Natural killer cell treated with Interleukin-12 subunit alpha and Interleukin-12 subunit beta and Interleukin-15 and Interleukin-18, amount 100 ng/mL, for 72 hours (primary cell): ENCODE data around the gene EMC10. TPM values are rescaled to one million over a fixed set of nuclear protein-coding genes. Genes with fewer than 3 reads are reported as not detected.

Source experiments
- ATAC-seq, 2 donors: fragments of 150-1000 bp; cut with Tn5 transposase in 1 of 2; sonication (Bioruptor Pico), chemical (Tn5 transposase) in 1 of 2; 2 replicates each; pipeline ENCODE4 v1.10.0; 2021
- DNase-seq: peaks from one replicate; pipeline ENCODE4 v3.0.0; 2022; ENCODE audit warnings: low spot score
- H3K27ac Mint-ChIP-seq, 2 donors: 1 replicate in 1 of 2; 2 replicates in 1 of 2; pipeline ENCODE4 v1.8.0; 2022; ENCODE audit warnings: mixed read lengths in 2 of 2, mild to moderate bottlenecking in 1 of 2, moderate library complexity in 1 of 2
- H3K27me3 Mint-ChIP-seq, 2 donors: 1 replicate in 1 of 2; 2 replicates in 1 of 2; pipeline ENCODE4 v1.8.0; 2022; ENCODE audit warnings: mixed read lengths in 2 of 2
- H3K36me3 Mint-ChIP-seq: one replicate; pipeline ENCODE4 v1.8.0; 2022; ENCODE audit warnings: mixed read lengths
- H3K4me1 Mint-ChIP-seq, 2 donors: 1 replicate in 1 of 2; 2 replicates in 1 of 2; pipeline ENCODE4 v1.8.0; 2022; ENCODE audit warnings: low read depth in 2 of 2, mixed read lengths in 2 of 2, mild to moderate bottlenecking in 1 of 2
- H3K4me3 Mint-ChIP-seq: one replicate; pipeline ENCODE4 v1.8.0; 2022; ENCODE audit warnings: mixed read lengths
- H3K9me3 Mint-ChIP-seq: 2 replicates; pipeline ENCODE4 v1.8.0; 2022; ENCODE audit warnings: mixed read lengths
- total RNA-seq, 2 donors: library from RNA; stranded (reverse); gene quantifications; one replicate each; pipeline ENCODE4 v1.2.3, GENCODE V29; 2022

EMC10 gene
- total RNA-seq, 2 donors from 2014 or later = 84.1 to 106 TPM

GRCh38 chr19:50490411-50490811 lies 14.1 kb downstream of the EMC10 start:
- Mint-ChIP-seq H3K27me3 (peaks cover 0 to 5% of the 10 kb centered on the region in 2 donors), H3K9me3 (no peaks in the 10 kb centered on the region), H3K36me3 (no peaks in the 10 kb centered on the region), H3K4me1 (peaks cover 19 to 28% of the 10 kb centered on the region in 2 donors), H3K4me3 (no peak overlapping the region), H3K27ac (no peak overlapping the region)
- no peak for DNase-seq
- no peak for ATAC-seq

GRCh38 chr19:50490991-50491472 lies 14.7 kb downstream of the EMC10 start:
- peak overlapping the region in 1 of 2 donors; percentile 0 for H3K27ac Mint-ChIP-seq
- peaks cover 19 to 28% of the 10 kb centered on the region in 2 donors for H3K4me1 Mint-ChIP-seq
- H3K9me3 Mint-ChIP-seq = no peaks in the 10 kb centered on the region
- ATAC-seq (no peak), DNase-seq (no peak)
- no peak overlapping the region for H3K4me3 Mint-ChIP-seq
- no peaks in the 10 kb centered on the region for H3K36me3 Mint-ChIP-seq
- H3K27me3 Mint-ChIP-seq = peaks cover 0 to 5% of the 10 kb centered on the region in 2 donors

- Mint-ChIP-seq H3K27ac (no peak overlapping the region), H3K36me3 (no peaks in the 10 kb centered on the region), H3K4me1 (peaks cover 19 to 28% of the 10 kb centered on the region in 2 donors), H3K4me3 (peak overlapping the region; percentile 33), H3K9me3 (no peaks in the 10 kb centered on the region), H3K27me3 (peaks cover 0 to 5% of the 10 kb centered on the region in 2 donors)
- ATAC-seq (peak; percentile 70 to 71), DNase-seq (no peak)
Observed at GRCh38 chr19:50492303-50493052, 16.2 kb downstream of the EMC10 start.

GRCh38 chr19:50493171-50493570 lies 16.9 kb downstream of the EMC10 start:
- no peak overlapping the region for H3K27ac Mint-ChIP-seq
- peaks cover 0 to 5% of the 10 kb centered on the region in 2 donors for H3K27me3 Mint-ChIP-seq
- H3K36me3 Mint-ChIP-seq = no peaks in the 10 kb centered on the region
- no peaks in the 10 kb centered on the region for H3K9me3 Mint-ChIP-seq
- H3K4me3 Mint-ChIP-seq = no peak overlapping the region
- ATAC-seq (no peak), DNase-seq (no peak)
- H3K4me1 Mint-ChIP-seq = peaks cover 19 to 24% of the 10 kb centered on the region in 2 donors

GRCh38 chr19:50494186-50495019 lies 18.1 kb downstream of the EMC10 start:
- ATAC-seq (no peak), DNase-seq (no peak)
- Mint-ChIP-seq H3K4me1 (peaks cover 13% of the 10 kb centered on the region in 2 donors), H3K27me3 (peaks cover 0 to 5% of the 10 kb centered on the region in 2 donors), H3K36me3 (no peaks in the 10 kb centered on the region), H3K9me3 (no peaks in the 10 kb centered on the region), H3K4me3 (no peak overlapping the region), H3K27ac (no peak overlapping the region)

- Mint-ChIP-seq H3K4me3 (no peak overlapping the region), H3K36me3 (no peaks in the 10 kb centered on the region), H3K4me1 (peaks cover 13% of the 10 kb centered on the region in 2 donors), H3K27me3 (peaks cover 0 to 5% of the 10 kb centered on the region in 2 donors), H3K9me3 (no peaks in the 10 kb centered on the region), H3K27ac (no peak overlapping the region)
- no peak for ATAC-seq
- DNase-seq = no peak
Observed at GRCh38 chr19:50495020-50495531, 18.8 kb downstream of the EMC10 start.

- Mint-ChIP-seq H3K4me3 (no peak overlapping the region), H3K4me1 (peaks cover 11% of the 10 kb centered on the region in 2 donors), H3K9me3 (no peaks in the 10 kb centered on the region), H3K36me3 (no peaks in the 10 kb centered on the region), H3K27ac (peak overlapping the region in 1 of 2 donors; percentile 65), H3K27me3 (peaks cover 0 to 5% of the 10 kb centered on the region in 2 donors)
- DNase-seq = no peak
- no peak for ATAC-seq
Observed at GRCh38 chr19:50496189-50497021, 20.1 kb downstream of the EMC10 start.

GRCh38 chr19:50497022-50497405 lies 20.7 kb downstream of the EMC10 start:
- Mint-ChIP-seq H3K4me3 (no peak overlapping the region), H3K4me1 (peaks cover 5% of the 10 kb centered on the region in 2 donors), H3K27ac (no peak overlapping the region), H3K27me3 (no peaks in the 10 kb centered on the region), H3K9me3 (no peaks in the 10 kb centered on the region), H3K36me3 (no peaks in the 10 kb centered on the region)
- DNase-seq (no peak), ATAC-seq (no peak)

- H3K9me3 Mint-ChIP-seq = no peaks in the 10 kb centered on the region
- no peak for ATAC-seq
Observed at GRCh38 chr19:50498219-50499056, 22.1 kb downstream of the EMC10 start.

GRCh38 chr19:50500060-50500752 lies 23.9 kb downstream of the EMC10 start:
- Mint-ChIP-seq H3K4me3 (no peak overlapping the region), H3K9me3 (no peaks in the 10 kb centered on the region), H3K4me1 (no peaks in the 10 kb centered on the region), H3K27ac (no peak overlapping the region), H3K27me3 (no peaks in the 10 kb centered on the region), H3K36me3 (no peaks in the 10 kb centered on the region)
- peak; percentile 19 to 63 for ATAC-seq
- no peak for DNase-seq

More at GRCh38 chr19:50498219-50499056, 22.1 kb downstream of the EMC10 start:
- no peak for DNase-seq
- Mint-ChIP-seq H3K4me3 (no peak overlapping the region), H3K27ac (no peak overlapping the region), H3K36me3 (no peaks in the 10 kb centered on the region), H3K27me3 (no peaks in the 10 kb centered on the region), H3K4me1 (no peaks in the 10 kb centered on the region)

GRCh38 chr19:50500753-50501151 lies 24.4 kb downstream of the EMC10 start:
- H3K9me3 Mint-ChIP-seq = no peaks in the 10 kb centered on the region
- ATAC-seq = peak; percentile 21 to 34

GRCh38 chr19:50501186-50501567 lies 24.9 kb downstream of the EMC10 start:
- ATAC-seq (peak; percentile 34 to 41), DNase-seq (no peak)
- Mint-ChIP-seq H3K27me3 (no peaks in the 10 kb centered on the region), H3K4me1 (no peaks in the 10 kb centered on the region), H3K27ac (no peak overlapping the region), H3K4me3 (no peak overlapping the region), H3K36me3 (no peaks in the 10 kb centered on the region), H3K9me3 (no peaks in the 10 kb centered on the region)

More at GRCh38 chr19:50500753-50501151, 24.4 kb downstream of the EMC10 start:
- H3K27ac Mint-ChIP-seq = no peak overlapping the region
- H3K4me3 Mint-ChIP-seq = no peak overlapping the region
- H3K36me3 Mint-ChIP-seq = no peaks in the 10 kb centered on the region
- H3K27me3 Mint-ChIP-seq = no peaks in the 10 kb centered on the region
- H3K4me1 Mint-ChIP-seq = no peaks in the 10 kb centered on the region
- DNase-seq = no peak
